Mucosa of rectum (tissue), 2 donors: ENCODE data around the gene GNPTAB.
"Not testable (repeated sequence)": the region's sequence is repeated elsewhere in the genome, so short reads cannot be mapped to it uniquely, and the experiment has no call there.

Experiments used
- H3K27ac ChIP-seq, 2 donors: one replicate each; pipeline ENCODE4 v1.7.0; 2013; ENCODE audit warnings: inconsistent platforms in 2 of 2, low read depth in 2 of 2, low read length in 2 of 2
- H3K27me3 ChIP-seq, 2 donors: one replicate each; pipeline ENCODE4 v1.7.0; 2013; ENCODE audit warnings: low read length in 2 of 2; ENCODE audit not compliant: control insufficient read depth in 2 of 2, insufficient read depth in 2 of 2
- H3K36me3 ChIP-seq, 2 donors: one replicate each; pipeline ENCODE4 v1.7.0; 2013; ENCODE audit warnings: low read length in 2 of 2; ENCODE audit not compliant: control insufficient read depth in 2 of 2, insufficient read depth in 2 of 2
- H3K4me1 ChIP-seq, 2 donors: one replicate each; pipeline ENCODE4 v1.7.0; 2013; ENCODE audit warnings: low read length in 2 of 2, mild to moderate bottlenecking in 1 of 2; ENCODE audit not compliant: control insufficient read depth in 2 of 2, insufficient read depth in 2 of 2
- H3K4me3 ChIP-seq, 2 donors: one replicate each; pipeline ENCODE4 v1.7.0; 2013; ENCODE audit warnings: low read length in 2 of 2
- H3K9ac ChIP-seq, 2 donors: one replicate each; pipeline ENCODE4 v1.7.0; 2013; ENCODE audit warnings: low read length in 2 of 2, low read depth in 1 of 2, mild to moderate bottlenecking in 1 of 2
- H3K9me3 ChIP-seq, 2 donors: one replicate each; pipeline ENCODE4 v1.7.0; 2013; ENCODE audit warnings: low read length in 2 of 2; ENCODE audit not compliant: control insufficient read depth in 2 of 2
- donor health status: healthy.
- donor health status: Normal muscosa, but diverticular disease.

Gene GNPTAB

DNA sequence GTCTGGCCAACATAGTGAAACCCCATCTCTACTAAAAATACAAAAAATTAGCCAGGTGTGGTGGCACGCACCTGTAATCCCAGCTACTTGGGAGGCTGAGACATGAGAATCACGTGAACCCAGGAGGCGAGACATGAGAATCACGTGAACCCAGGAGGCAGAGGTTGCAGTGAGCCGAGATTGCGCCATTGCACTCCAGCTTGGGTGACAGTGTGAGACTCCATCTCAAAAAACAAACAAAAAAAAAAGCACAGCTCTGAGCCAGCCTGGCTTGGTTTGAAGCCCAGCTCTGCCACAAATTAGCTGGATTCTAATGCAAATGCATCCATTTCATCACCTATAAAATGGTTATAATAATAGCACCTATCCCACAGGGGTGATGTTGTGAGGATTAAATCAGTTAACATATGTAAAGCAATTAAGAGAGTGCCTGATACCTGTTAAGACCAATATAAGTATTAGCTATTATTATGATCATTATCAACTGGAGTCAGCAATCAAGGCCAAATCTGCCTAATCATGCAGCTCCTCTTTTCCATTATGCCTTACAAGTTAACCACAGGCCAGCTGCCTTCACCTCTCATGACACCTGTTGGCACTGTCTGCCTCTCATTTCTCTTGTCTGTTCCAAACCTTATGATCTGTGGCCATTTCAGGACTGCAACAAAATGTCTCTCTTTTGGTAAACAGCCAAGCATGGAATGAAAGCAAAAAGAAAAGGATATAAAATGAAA lies 2.1 kb downstream of the GNPTAB start:
- no peak overlapping the region for H3K9ac ChIP-seq
- no peaks in the 10 kb centered on the region for H3K9me3 ChIP-seq
- no peak overlapping the region for H3K27ac ChIP-seq
- H3K4me3 ChIP-seq: peak overlapping the region in 1 of 2 donors; percentile 92
- H3K4me1 ChIP-seq: peaks cover 5 to 12% of the 10 kb centered on the region in 2 donors
- no peaks in the 10 kb centered on the region for H3K27me3 ChIP-seq
- H3K36me3 ChIP-seq: no peaks in the 10 kb centered on the region

- Histone ChIP-seq H3K27me3 (no peaks in the 10 kb centered on the region), H3K27ac (no peak overlapping the region), H3K4me3 (no peak overlapping the region), H3K36me3 (no peaks in the 10 kb centered on the region), H3K4me1 (peaks cover 5 to 13% of the 10 kb centered on the region in 2 donors), H3K9ac (no peak overlapping the region), H3K9me3 (no peaks in the 10 kb centered on the region)
Measured at GRCh38 chr12:101826766-101827368, 3.9 kb downstream of the GNPTAB start.

- no peak overlapping the region for H3K27ac ChIP-seq
- no peaks in the 10 kb centered on the region for H3K9me3 ChIP-seq
- H3K27me3 ChIP-seq: no peaks in the 10 kb centered on the region
- no peak overlapping the region for H3K9ac ChIP-seq
- no peaks in the 10 kb centered on the region for H3K36me3 ChIP-seq
- H3K4me1 ChIP-seq: peaks cover 5 to 10% of the 10 kb centered on the region in 2 donors
- no peak overlapping the region for H3K4me3 ChIP-seq
Measured at GRCh38 chr12:101824831-101825230, 5.9 kb downstream of the GNPTAB start.

DNA sequence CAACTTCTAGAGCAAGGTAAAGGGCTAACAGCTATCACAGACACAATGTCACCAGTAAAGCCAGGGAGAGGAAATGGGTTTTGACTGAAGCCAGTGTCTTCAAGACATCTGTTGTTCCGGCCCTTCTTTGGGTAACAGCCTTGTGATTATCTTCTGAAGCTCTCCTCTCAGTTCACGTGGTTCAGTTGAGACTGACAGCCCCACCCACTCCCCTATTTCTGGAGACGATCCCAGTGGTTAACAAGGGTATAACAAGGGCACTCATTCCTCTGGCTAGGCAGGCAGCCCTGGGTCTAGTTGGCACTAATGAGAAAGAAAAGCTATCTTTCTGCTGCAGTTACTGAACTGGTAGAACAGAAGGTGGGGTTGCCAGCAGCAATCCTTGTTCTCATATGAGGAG lies 6.9 kb downstream of the GNPTAB start:
- Histone ChIP-seq H3K9me3 (no peaks in the 10 kb centered on the region), H3K27ac (no peak overlapping the region), H3K4me3 (no peak overlapping the region), H3K27me3 (no peaks in the 10 kb centered on the region), H3K4me1 (peaks cover 4 to 9% of the 10 kb centered on the region in 2 donors), H3K36me3 (no peaks in the 10 kb centered on the region), H3K9ac (no peak overlapping the region)

DNA sequence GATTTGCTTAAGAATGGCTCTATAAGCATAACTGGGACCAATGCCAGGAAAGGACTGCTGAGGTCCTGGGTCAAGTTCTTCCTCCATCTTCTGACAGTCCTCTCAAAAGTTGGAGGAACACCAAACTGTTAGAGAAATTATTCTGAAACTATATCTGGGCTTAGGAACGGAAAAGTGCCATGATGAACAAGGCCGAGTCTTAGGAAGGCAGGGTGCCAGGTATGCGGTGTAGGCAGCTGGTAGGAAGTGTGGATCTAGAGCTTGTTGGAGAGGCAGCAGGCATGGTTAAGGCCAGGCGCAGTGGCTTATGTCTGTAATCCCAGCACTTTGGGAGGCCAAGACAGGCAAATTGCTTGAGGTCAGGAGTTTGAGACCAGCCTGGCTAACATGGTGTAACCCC lies 7.7 kb downstream of the GNPTAB start:
- no peak overlapping the region for H3K4me3 ChIP-seq
- H3K4me1 ChIP-seq: peaks cover 0 to 6% of the 10 kb centered on the region in 2 donors
- no peak overlapping the region for H3K27ac ChIP-seq
- no peaks in the 10 kb centered on the region for H3K9me3 ChIP-seq
- no peaks in the 10 kb centered on the region for H3K36me3 ChIP-seq
- H3K27me3 ChIP-seq: no peaks in the 10 kb centered on the region
- H3K9ac ChIP-seq: no peak overlapping the region

- Histone ChIP-seq H3K9me3 (no peaks in the 10 kb centered on the region), H3K4me1 (peaks cover 0 to 6% of the 10 kb centered on the region in 2 donors), H3K27ac (no peak overlapping the region), H3K9ac (no peak overlapping the region), H3K27me3 (no peaks in the 10 kb centered on the region), H3K4me3 (no peak overlapping the region), H3K36me3 (no peaks in the 10 kb centered on the region)
Measured at GRCh38 chr12:101819467-101819866, 11.3 kb downstream of the GNPTAB start.

GRCh38 chr12:101818689-101819088 lies 12.1 kb downstream of the GNPTAB start:
- not testable (repeated sequence) for H3K4me1 ChIP-seq, H3K36me3 ChIP-seq, H3K9ac ChIP-seq, H3K27ac ChIP-seq, H3K9me3 ChIP-seq, H3K27me3 ChIP-seq, H3K4me3 ChIP-seq

GRCh38 chr12:101813117-101813516 lies 17.6 kb downstream of the GNPTAB start:
- no peak overlapping the region for H3K4me3 ChIP-seq
- no peaks in the 10 kb centered on the region for H3K9me3 ChIP-seq
- H3K27me3 ChIP-seq: no peaks in the 10 kb centered on the region
- H3K36me3 ChIP-seq: no peaks in the 10 kb centered on the region
- no peaks in the 10 kb centered on the region for H3K4me1 ChIP-seq
- H3K27ac ChIP-seq: no peak overlapping the region
- H3K9ac ChIP-seq: no peak overlapping the region

GRCh38 chr12:101812716-101813115 lies 18.0 kb downstream of the GNPTAB start:
- H3K4me3 ChIP-seq, H3K4me1 ChIP-seq, H3K27ac ChIP-seq, H3K9me3 ChIP-seq, H3K27me3 ChIP-seq, H3K9ac ChIP-seq, H3K36me3 ChIP-seq: not testable (repeated sequence)

DNA sequence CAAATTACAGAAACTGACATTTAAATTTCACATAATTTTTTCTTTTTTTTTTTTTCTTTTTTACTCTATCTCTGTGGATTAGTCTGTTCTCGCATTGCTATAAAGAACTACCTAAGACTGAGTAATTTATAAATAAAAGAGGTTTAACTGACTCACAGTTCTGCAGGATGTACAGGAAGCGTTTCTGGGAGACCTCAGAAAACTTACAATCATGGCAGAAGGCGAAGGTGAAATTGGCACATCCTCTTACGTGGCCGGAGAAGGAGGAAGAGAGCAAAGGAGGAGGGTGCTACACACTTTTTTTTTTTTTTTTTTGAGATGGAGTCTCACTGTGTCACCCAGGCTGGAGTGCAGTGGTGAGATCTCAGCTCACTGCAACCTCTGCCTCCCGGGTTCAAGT lies 19.4 kb downstream of the GNPTAB start:
- not testable (repeated sequence) for H3K4me3 ChIP-seq, H3K9me3 ChIP-seq, H3K27me3 ChIP-seq, H3K4me1 ChIP-seq, H3K9ac ChIP-seq, H3K36me3 ChIP-seq, H3K27ac ChIP-seq
